ENCODE data around the gene NOP14.

- TF ChIP-seq CTCF (IDR thresholded peaks at IDR 0.05; ENCODE audit: extremely low read depth in 1 of 2, insufficient read depth in 1 of 2, low read depth in 1 of 2, low read length in 2 of 2) (no peak), POLR2A (IDR thresholded peaks at IDR 0.05; ENCODE audit: low read depth, low read length) (no peak), EZH2 (IDR thresholded peaks at IDR 0.05; ENCODE audit: borderline replicate concordance, low read depth, low read length, severe bottlenecking) (no peak), MAX (IDR thresholded peaks at IDR 0.05; ENCODE audit: insufficient read depth, insufficient read length) (no peak), JUN (IDR thresholded peaks at IDR 0.05; ENCODE audit: borderline replicate concordance, insufficient read depth, insufficient read length, low read depth) (no peak), POLR2AphosphoS5 (IDR thresholded peaks at IDR 0.05; ENCODE audit: insufficient read depth, low read depth, low read length) (no peak), MYC (IDR thresholded peaks at IDR 0.05; ENCODE audit: low read depth, low read length) (no peak), GATA2 (IDR thresholded peaks at IDR 0.05; ENCODE audit: insufficient read depth, insufficient read length, low read depth, low read length) (no peak)
Measured at GRCh38 chr4:2950221-2950989, 12.8 kb downstream of the NOP14 start.

Measured in endothelial cell of umbilical vein (primary cell).